ENCODE results near the gene HSBP1L1.

HSBP1L1 gene

GRCh38 chr18:79930020-79930642, 34.3 kb upstream of the HSBP1L1 start:
- DNase-seq, result no peak

GRCh38 chr18:79931475-79931874, 33.0 kb upstream of the HSBP1L1 start:
- DNase-seq, result no peak

- DNase-seq, result no peak
Observed at GRCh38 chr18:79932907-79933306, 31.5 kb upstream of the HSBP1L1 start.

- DNase-seq, result no peak
Observed at GRCh38 chr18:79933765-79934164, 30.7 kb upstream of the HSBP1L1 start.

GRCh38 chr18:79934311-79935097, 29.9 kb upstream of the HSBP1L1 start:
- no peak for DNase-seq

GRCh38 chr18:79935098-79935480, 29.4 kb upstream of the HSBP1L1 start:
- no peak for DNase-seq

- no peak for DNase-seq
Observed at GRCh38 chr18:79935499-79935898, 28.9 kb upstream of the HSBP1L1 start.

GRCh38 chr18:79935925-79936324, 28.5 kb upstream of the HSBP1L1 start:
- DNase-seq, result no peak

GRCh38 chr18:79936641-79937040, 27.8 kb upstream of the HSBP1L1 start:
- no peak for DNase-seq

- no peak for DNase-seq
Observed at GRCh38 chr18:79937103-79937860, 27.2 kb upstream of the HSBP1L1 start.

GRCh38 chr18:79938196-79938595, 26.2 kb upstream of the HSBP1L1 start:
- no peak for DNase-seq

- no peak for DNase-seq
Observed at GRCh38 chr18:79939096-79939495, 25.3 kb upstream of the HSBP1L1 start.

- no peak for DNase-seq
Observed at GRCh38 chr18:79940126-79940813, 24.2 kb upstream of the HSBP1L1 start.

GRCh38 chr18:79940814-79941472, 23.5 kb upstream of the HSBP1L1 start:
- DNase-seq, result no peak

- DNase-seq, result no peak
Observed at GRCh38 chr18:79941473-79942119, 22.8 kb upstream of the HSBP1L1 start.

- DNase-seq, result no peak
Observed at GRCh38 chr18:79942211-79942610, 22.2 kb upstream of the HSBP1L1 start.

GRCh38 chr18:79942786-79943607, 21.4 kb upstream of the HSBP1L1 start:
- DNase-seq, result no peak

- DNase-seq, result no peak
Observed at GRCh38 chr18:79943608-79944125, 20.8 kb upstream of the HSBP1L1 start.

GRCh38 chr18:79944126-79944731, 20.2 kb upstream of the HSBP1L1 start:
- DNase-seq, result no peak

- no peak for DNase-seq
Observed at GRCh38 chr18:79944746-79945117, 19.7 kb upstream of the HSBP1L1 start.
